HG03135 (cell line): ENCODE results near the gene CNN3.

Experiments
- ATAC-seq: cut with Tn5 transposase; IDR thresholded peaks from one replicate; pipeline ENCODE4 v1.9.1; 2021; ENCODE audit warnings: mild to moderate bottlenecking, moderate library complexity; ENCODE audit not compliant: unreplicated experiment

CNN3 gene

DNA sequence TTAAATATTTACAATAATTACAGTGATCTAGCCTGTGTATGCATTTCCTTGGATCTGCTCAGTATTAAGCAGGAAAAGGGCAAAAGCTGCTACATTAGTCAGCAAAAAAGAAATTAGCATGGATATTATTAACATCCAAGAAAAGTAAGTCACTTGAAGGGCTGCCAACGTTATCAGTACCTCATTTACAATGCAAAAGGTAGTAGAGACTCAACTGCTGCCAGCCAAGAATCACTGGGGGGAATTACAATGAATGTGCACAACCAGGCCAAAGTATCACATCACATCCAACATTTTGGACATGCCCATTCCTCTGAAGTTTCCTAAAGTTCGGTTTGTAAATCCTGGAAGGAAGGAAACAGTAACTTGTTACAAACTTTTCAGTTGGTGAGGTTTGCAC lies 1.9 kb downstream of the CNN3 start:
- no peak for ATAC-seq

DNA sequence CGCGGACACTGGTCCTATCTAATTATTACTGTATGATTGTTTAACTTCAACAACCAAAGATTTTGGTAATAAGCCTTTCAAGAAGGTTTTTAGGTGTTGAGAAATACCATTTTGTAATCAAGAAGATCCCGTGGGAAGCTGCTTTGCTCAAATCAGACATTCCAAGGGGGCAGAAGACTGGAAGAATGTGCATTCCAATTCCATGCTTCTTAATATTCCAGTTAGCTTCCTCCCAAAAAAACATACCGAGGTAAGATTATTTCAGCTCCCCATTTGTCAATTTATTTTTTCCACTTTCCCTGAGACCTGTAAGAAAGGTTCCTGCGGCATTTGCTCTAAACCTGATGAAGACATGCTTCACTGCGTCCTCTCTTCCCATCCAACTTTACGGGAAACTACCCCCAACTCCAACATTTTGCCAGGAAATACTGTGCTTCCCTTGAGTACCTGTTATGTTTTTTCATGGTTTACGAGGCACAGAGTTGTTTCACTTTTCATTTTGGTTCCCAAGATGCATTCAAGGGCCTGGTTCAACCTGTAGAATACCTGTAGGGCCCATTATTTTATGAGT lies 4.1 kb downstream of the CNN3 start:
- ATAC-seq = no peak

DNA sequence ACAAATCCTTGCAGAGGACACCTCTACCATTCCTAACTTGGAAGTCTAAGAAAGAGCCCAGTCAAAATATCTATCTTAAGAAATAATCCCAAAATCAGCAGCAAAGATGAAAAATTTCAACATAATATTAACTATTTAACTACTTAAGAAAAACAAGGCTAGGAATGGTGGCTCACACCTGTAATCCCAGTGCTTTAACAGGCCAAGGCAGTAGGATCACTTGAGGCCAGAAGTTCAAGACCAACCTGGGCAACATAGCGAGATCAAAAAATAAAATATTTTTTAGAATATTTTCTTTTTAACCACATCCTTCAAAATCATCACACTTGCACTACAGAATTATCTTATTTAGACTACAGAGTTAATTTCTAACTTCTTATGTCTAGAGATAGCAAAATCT lies 4.9 kb downstream of the CNN3 start:
- ATAC-seq = no peak

DNA sequence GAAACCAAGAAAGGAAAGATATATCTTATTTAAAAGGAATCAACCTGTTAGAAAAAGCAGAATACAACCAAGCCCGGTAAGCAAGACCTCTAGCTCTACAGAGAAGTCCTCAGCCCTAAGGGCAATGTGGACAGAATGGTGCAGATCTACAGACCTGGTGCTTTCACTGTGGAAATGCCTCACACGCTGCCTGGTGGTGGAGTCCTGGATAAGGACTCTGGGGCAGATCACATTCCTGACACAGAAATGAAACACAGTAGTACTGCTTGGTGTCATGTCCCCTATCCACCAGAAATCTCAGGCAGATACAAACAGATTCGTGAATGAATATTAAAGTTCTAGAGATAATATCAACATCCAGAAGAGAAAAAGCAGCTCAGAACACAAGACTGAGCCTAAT lies 6.8 kb downstream of the CNN3 start:
- ATAC-seq = no peak

DNA sequence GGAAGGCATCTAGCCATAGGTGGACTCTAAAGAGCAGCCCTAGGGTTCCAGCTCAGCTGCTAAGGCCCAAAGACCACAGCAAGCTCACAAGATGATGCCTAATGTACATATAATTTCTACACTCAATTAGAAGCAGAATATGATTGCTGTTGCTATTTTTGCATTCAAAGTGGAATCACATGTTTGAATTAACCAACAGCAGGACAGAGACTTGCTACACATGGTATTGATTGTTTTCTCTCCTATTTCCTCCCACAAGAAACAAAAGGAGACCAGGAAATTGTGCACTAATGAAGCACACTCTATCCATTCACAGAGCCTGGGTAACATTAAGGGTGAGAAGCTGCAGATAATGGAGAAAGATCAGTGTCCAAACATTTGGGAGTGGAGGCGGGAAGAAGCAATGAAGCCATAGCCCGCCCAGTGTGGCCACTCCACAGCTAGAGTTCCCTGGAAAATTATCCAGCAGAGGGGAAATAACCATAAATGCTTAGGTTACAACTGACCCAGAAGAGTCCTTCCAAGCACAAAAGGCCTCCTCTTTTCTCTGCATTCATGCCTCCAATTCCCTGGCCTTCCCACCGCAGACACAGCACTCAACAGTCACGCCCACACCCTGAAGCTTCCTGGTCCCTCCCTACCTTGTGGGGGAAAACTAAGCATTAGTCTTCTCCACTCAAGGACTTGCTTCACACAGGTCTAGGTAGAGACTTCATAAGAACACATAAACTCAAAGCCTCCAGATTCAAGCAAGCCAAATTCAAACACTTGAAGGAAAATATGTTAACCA lies 7.5 kb downstream of the CNN3 start:
- no peak for ATAC-seq

DNA sequence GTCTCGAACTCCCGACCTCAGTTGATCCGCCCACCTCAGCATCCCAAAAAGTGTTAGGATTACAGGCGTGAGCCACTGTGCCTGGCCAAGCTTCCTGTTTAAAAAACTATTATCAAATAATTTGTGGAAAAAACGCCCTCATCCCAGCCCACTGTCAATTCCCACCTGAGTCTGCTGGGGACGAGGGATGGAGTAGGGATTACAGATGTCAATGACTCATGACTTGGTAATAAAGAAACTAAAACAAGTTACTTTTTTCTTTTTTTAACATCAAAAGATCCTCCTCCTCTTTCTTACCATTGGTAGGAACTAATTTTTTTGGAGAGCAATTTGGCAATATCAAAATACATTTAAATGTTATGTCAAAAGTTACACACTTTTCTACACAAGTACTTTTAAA lies 9.7 kb downstream of the CNN3 start:
- no peak for ATAC-seq

DNA sequence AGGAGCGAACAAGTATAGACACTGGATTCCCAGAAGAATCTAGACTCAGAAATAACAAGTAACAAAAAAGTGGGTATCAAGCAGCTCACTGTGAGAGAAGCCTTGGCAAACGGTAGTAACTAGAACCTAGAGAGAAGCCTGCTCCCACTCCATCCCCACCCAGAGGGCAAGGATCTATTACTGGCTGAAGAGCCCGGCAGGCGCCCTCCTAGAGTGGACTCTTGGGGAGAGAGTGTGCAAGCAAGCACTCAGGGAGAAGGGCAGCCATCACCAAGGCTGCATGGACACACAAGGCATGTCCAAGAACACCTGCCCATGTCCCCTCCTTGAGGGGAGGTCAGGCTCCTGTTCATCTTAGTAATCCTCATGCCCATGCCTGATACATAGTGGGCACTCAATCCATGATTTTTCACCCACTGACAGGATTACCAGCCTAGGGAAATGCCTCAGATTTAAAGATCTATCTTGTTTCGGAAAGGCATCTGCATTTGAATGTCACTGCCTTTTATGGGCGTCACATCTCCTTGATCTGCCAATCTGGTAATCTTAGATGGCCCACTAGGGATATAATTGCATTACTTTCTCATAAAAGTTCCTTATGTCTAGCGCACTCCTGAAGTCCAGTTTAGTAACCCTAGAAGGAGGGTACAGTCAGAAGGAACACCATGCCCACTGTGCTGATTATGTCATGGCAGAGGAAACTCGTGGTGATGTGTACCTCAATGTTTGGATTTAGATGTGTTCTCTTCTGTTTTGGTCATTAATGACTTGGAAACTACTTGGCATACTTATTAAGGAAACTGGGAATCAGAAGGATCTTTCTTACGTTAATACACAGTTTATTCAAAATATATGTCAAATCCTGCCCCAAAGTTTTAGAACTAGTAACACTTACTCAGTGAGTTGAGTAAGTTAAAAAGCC lies 14.4 kb downstream of the CNN3 start:
- no peak for ATAC-seq

DNA sequence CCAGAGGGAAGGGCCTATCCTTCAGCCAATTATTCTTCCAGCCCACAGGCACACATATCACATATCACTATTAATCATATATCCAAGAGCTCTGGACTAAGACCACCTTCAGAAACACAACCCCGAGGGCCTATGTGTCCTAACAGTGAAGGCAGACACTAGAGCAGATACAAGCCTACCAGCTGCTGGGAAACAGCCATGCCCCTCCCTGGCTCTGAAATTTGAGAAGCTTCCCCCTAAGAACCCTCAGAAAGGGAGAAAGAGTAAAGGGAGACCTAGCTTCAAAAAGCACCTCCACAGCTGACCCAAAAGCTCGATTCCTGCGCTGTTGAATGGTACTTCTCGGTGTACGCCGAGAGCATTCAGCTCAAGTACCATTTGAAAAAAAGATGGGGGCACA lies 17.4 kb downstream of the CNN3 start:
- no peak for ATAC-seq

DNA sequence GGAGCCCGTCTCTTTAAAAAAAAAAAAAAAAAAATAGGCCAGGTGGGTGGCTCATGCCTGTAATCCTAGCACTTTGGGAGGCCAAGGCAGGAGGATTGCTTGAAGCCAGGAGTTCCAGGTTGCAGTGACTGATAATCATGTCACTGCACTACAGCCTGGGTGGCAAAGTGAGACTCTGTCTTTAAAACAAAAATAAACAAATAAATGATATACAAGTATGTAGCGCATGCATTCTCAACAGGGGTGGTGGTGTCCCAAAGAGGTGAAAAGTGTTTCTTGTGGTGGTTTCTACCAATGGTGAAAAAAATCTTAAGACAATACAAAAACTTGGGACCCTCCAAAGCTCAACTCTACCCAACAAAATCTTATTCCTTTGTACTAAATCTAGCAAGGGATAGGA lies 17.9 kb downstream of the CNN3 start:
- ATAC-seq = no peak

DNA sequence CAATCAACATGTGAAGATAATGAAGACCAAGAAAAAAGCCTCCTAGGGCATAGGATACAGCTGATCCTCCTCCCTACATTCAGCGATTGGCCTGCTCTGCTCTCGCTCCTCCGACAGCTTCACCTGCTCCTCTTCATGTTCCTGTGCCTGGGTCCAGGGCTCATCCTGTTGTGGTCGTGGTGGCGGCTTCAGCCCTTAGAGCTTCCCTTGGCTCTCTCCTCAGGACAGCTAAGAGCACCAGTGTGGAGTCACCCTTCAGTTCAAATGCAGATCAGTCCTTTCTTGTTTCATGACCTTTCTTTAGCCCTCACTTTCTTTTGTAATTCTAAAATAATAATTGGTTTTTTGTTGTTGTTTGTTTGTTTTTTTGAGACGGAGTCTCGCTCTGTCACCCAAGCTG lies 18.7 kb downstream of the CNN3 start:
- no peak for ATAC-seq

DNA sequence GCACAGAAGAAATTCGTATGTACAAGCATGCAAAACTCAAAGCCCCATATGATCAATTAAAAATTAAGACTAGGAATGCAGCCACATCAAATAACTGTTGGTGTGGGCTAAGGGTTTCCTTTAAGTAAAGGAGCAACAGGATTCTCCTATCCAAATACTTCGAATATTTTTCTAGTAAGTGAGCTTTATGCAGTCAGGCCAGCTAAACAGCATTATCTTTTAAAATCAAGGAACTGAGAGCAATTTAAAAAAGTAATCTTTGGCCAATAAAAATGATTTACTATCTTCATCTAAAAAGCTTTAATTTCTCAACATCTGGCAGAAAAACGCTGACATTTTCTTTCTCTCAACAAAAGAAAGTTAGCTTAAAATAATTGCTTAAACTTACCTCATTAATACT lies 19.8 kb downstream of the CNN3 start:
- ATAC-seq = no peak

DNA sequence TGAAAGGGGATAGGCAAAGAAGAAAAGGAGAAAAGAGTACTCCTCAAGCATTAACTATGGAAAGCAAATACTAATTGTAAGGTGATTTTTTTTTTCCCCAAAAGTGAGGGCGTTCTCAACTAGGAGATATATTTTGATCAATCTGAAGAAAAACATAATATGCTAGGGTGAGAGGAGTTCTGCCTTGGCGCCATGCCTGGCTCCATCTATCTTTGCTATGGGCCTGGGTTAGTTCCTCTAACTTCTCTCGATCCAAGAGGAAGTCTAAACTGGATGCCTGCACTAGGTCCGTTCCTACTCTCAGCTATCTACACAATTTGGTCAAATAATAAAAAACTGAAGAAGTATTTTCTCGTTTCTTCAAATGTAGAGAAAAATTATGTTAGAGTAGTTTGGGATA lies 20.5 kb downstream of the CNN3 start:
- ATAC-seq = no peak

DNA sequence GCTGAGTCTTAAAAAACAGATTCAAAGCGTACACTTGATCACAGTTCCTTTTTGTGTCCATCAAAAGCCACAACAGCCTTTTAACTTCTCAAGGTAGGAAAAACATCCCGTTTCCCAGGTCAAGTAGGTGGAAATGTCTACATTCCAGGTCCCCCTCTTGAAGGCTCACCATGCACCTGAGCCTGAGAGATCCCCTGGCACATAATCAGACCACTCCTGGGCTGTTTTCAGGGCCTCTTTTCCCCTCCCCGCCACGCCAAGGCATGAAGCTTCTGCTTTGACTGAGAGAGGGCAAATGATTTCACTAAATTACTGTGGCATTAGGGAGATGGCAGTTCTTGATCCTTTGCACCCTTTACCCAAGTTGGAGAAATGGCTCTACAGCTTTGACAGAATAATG lies 21.7 kb downstream of the CNN3 start:
- ATAC-seq = no peak

DNA sequence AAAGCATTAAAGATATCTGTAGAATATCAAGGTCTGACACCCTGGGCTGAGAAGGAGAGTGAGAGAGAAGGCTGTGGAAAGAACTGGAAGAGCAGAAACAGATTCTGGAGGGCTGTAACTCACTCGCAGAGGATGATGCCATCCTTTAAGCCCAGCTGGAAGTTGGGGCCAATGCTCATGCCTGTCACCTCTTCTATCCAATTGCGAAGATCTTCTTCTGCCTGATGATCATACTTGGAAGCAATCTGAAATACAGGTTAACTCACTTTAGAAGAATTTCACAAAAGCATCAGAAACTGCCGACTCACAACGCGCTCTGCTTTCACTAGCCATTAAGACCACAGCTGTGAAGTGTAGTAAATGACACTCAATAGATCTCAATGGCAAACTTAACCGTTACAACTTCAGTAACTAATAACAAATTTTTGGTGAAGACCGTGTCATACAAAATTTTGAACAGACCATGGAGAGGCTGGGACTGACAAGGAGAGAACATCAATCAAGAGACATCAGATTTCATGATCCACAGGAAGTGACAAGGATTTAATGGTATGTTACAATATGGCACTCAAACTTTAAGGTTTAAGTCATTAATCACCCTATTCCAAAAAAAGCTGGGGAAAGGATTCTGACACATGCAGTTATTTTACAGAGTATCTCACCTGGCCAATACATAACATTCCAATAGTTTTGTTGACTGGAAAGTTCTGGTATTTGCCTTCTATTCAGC lies 23.5 kb downstream of the CNN3 start:
- ATAC-seq = no peak

DNA sequence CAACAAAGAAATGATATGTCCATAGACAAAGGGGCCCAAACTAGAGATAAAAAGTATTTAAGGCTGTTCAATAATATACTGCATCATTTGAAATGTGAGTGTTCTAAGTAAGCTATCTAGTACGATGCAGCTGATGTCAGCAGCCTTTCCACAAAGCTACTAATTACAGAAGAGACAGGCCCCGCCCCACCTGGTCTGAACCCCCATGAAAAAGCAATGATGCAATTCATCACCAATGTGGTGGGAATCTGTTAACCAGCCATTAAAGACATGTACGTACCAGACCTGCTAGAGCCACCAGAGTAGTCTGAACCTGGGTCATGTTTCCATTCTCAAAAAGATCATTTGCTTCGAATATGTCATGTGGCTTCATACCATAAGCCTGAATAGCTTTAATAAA lies 25.1 kb downstream of the CNN3 start:
- no peak for ATAC-seq

DNA sequence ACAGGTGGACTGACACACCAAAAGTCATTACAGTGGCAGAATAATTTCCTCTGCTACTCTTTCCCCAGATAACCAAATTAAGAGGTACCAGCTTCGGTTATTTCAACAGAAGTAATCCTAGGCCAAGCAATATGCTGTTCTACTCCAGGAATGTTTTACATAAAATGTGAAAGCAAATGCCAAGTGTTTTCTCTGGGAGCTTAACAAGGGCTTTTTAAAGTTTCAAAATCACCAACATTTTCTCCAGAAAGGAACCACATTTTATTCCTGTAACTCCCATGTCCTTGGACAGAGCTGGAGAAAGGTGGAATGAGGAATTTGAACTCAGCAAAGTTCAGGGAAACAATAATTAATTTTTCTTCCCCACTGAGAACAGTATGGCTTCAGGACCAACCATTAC lies 27.2 kb downstream of the CNN3 start:
- no peak for ATAC-seq

DNA sequence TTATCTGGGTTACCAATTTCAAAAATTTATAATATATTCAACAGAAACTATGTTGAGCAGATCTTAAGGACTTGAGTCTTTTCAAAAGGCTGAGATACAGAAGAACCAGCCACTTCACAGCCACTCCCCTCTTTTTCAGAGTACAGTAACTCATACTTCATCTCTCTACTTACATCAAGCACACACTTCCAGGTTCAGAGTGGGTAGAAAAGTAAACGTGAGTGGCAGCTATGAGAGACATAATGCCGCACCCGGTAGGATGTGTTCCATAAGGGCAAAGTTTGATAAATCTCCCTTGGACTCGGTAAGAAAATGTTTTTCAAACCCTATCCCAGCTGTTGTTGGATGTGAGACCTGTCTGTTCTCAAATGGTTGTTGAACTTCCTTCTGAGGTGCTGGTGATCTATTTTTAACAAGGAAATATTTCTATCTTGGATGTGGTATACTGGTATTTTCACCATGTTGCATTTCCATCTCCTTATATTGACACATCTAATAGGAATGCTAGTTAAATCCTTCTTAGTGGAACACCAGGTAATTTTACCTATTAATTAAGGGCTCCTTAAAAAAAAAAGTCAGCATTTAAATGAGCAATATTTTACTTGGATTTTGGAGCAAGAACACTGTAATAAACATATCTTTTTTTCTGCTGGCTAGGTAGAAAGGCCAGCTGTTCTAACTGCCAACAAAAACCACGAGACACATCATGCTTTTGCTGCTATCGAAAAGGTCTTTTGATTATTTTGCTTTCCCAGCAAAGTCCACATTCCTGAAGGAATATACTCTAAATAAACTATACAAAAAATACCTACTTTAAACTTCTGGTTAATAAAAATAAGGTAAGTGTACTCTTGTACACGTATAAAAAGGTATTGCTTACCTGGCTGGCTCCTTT lies 28.2 kb downstream of the CNN3 start:
- no peak for ATAC-seq

DNA sequence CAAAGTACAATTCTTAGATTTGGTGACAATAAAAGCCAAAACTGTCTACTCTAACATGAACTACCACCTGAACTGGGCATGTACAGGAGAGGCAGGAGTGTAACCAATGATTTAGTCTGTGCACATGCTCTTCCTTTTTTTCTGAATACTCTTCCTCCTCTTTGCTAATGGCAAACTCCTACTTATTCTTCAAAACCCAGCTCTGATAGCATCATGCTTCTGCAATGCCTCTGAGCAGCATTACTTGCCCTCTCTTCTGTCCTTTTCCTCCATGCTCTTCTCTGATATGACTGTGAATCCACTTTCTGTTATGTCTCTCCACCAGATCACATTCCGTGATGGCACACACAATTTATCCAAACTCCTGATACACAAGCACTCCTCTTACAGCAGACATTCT lies 31.4 kb downstream of the CNN3 start:
- no peak for ATAC-seq

DNA sequence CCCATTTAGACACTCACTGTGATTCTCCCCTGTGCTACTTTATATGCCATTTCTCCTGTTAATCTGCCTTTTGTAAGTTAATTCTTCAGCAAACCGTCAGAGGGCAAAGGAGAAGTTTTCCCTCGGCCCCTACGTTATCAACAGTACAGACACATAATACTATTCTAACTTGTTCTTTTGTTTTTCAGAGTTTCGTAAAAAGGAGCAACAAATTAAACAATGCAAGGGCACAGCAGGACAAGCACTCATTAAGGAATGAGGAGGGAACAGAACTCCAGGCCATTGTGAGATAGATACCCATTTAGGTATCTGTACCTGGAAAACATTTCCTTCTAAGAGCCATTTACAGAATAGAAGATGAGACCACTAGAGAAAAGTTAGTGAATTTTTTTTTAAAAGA lies 32.3 kb downstream of the CNN3 start:
- ATAC-seq = no peak

DNA sequence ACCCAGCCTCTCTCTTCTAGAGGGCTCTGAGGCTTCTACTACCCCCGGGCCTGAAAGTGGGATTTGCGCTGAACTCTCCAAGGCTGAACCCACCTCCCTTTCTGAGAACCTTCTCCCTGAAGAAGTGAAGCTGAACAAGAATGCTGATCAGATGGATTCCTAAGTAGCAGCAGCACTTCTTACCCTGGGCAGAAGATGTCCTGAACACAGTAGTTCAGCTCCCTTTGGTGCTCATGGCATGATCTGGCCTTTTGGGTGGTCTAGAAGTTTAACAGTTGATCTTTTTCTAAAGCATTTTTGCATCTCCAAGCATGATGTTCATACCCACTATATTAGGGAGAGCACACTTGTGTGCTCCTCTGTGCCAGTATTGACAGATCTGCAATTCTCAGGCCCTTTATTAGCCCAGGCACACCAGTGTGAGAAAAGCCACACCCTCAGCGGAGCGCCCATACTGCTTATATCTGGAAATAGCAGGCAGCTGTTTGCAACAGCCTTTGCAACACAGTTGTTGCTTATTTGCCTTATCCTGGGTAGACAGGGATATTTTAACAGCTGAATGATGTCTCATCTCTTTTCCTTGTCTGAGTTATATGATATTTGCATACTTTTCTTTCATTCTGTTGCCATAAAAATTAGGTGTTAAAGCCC lies 34.2 kb downstream of the CNN3 start:
- no peak for ATAC-seq
